ENCODE measurements around the gene SEPHS2. TPM values are rescaled to one million over a fixed set of nuclear protein-coding genes. Genes with fewer than 3 reads are reported as not detected.

SEPHS2 gene
- total and polyA plus RNA-seq, 11 donors: 15.1 to 62.8 (median 30.0) TPM

- no peak for ATAC-seq
- DNase-seq: no peak
- intact Hi-C loops (cut with DNase I): loop anchor here in 4 of 10 donors (5.0 to 10.0 kb wide), 3 partner anchors 32 to 305 kb away; partner anchors contain the start of genes CD2BP2 (in 1 of the 4), TBX6 (in 1 of the 4) and YPEL3 (in 1 of the 4)
These were observed 46.1 kb downstream of the SEPHS2 start for GRCh38 chr16:30399435-30400186.

GRCh38 chr16:30398661-30399434 lies 46.8 kb downstream of the SEPHS2 start:
- H3K4me1 ChIP-seq: peaks cover 5 to 44% (median 22%) of the 10 kb centered on the region in 12 donors
- intact Hi-C loops (cut with DNase I): loop anchor here in 1 of 10 donors (5.0 kb wide), 1 partner anchor 42 kb away; the partner anchor contains the start of gene CD2BP2
- no peak for DNase-seq
- WGBS, 4 donors: 77 to 86% (median 84%) methylated on average over 10 to 23 of the region's 23 CpGs
- no peak overlapping the region for H3K4me3 ChIP-seq
- H3K27me3 ChIP-seq: no peaks in the 10 kb centered on the region
- TF ChIP-seq CTCF (IDR thresholded peaks at IDR 0.05): no peak
- TF ChIP-seq POLR2A (IDR thresholded peaks at IDR 0.05): no peak
- H3K9me3 ChIP-seq: no peaks in the 10 kb centered on the region
- no peak for ATAC-seq
- H3K36me3 ChIP-seq: peaks cover 0 to 19% (median 6%) of the 10 kb centered on the region in 9 donors
- peak overlapping the region in 4 of 12 donors; percentile 86 to 93 (median 90) for H3K27ac ChIP-seq

More at GRCh38 chr16:30399435-30400186, 46.1 kb downstream of the SEPHS2 start:
- H3K27me3 ChIP-seq: no peaks in the 10 kb centered on the region
- H3K4me3 ChIP-seq: peak overlapping the region; percentile 37 to 86 (median 70)
- TF ChIP-seq POLR2A (IDR thresholded peaks at IDR 0.05) (no peak), CTCF (IDR thresholded peaks at IDR 0.05) (no peak)
- peak overlapping the region; percentile 80 to 93 (median 90) for H3K27ac ChIP-seq
- H3K36me3 ChIP-seq: peaks cover 0 to 19% (median 6%) of the 10 kb centered on the region in 9 donors
- peaks cover 5 to 37% (median 18%) of the 10 kb centered on the region in 12 donors for H3K4me1 ChIP-seq
- no peaks in the 10 kb centered on the region for H3K9me3 ChIP-seq
- 13 to 17% (median 15%) methylated on average over 12 of the region's 12 CpGs for WGBS, 4 donors

- WGBS, 4 donors: 94 to 96% (median 94%) methylated on average over 31 to 42 of the region's 42 CpGs
- peak overlapping the region in 1 of 12 donors; percentile 92 for H3K27ac ChIP-seq
These were observed 47.7 kb downstream of the SEPHS2 start for GRCh38 chr16:30397776-30398660.

More at GRCh38 chr16:30397776-30398660, 47.7 kb downstream of the SEPHS2 start:
- ATAC-seq (no peak), DNase-seq (no peak)
- H3K4me1 ChIP-seq: peaks cover 5 to 45% (median 22%) of the 10 kb centered on the region in 12 donors
- TF ChIP-seq POLR2A (IDR thresholded peaks at IDR 0.05) (no peak), CTCF (IDR thresholded peaks at IDR 0.05) (no peak)
- no peak overlapping the region for H3K4me3 ChIP-seq
- no peaks in the 10 kb centered on the region for H3K27me3 ChIP-seq
- peaks cover 0 to 19% (median 6%) of the 10 kb centered on the region in 9 donors for H3K36me3 ChIP-seq
- intact Hi-C loops (cut with DNase I): loop anchor here in 1 of 10 donors (5.0 kb wide), 1 partner anchor 41 kb away; the partner anchor contains the start of gene CD2BP2
- no peaks in the 10 kb centered on the region for H3K9me3 ChIP-seq

Data from heart left ventricle (tissue), 16 donors.